HuH-7 (cell line): ENCODE data around the gene ATP5F1A.

Experiments used
- DNase-seq: peaks from one replicate; pipeline ENCODE4 v3.0.0; 2011; ENCODE audit warnings: low spot score

ATP5F1A gene

DNA sequence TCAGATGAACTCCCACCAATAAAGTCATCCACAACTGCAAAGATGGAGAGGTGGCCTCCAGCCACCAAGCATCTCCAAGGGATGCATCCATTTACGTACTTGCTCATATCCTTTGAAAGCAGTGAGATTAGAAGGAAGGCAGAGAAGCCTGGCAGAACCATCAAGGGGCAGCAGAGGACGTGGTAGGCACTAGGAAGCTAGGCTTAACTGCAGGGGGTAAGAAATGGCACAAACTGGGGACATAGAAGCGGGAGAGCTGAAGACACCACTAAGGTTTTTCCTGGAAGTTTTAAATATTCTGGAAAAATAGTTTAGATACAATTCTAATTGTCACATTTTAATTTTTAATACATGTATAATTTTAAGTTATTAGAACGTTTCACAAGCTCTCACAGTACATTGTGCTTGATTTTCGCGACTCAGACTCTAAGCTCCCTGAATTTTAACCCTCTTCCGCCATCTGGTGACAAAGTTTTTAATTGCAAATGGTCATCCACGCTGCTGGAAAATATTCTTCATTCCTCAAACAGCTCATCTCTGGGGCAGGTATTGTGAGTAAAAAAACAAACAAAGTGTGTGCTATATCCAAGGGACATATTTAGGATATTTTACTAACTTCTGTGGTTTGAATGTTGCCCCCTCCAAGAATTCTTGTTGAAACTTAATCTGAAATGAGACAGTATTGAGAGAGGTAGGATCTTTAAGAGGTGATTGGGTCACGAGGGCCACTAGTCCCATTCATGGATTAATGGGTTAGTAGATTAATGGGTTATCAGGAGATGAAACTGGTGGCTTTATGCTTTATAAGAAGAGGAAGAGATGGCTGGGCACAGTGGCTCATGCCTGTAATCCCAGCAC is 24.4 kb downstream of the ATP5F1A start:
- DNase-seq = peak; percentile 17

DNA sequence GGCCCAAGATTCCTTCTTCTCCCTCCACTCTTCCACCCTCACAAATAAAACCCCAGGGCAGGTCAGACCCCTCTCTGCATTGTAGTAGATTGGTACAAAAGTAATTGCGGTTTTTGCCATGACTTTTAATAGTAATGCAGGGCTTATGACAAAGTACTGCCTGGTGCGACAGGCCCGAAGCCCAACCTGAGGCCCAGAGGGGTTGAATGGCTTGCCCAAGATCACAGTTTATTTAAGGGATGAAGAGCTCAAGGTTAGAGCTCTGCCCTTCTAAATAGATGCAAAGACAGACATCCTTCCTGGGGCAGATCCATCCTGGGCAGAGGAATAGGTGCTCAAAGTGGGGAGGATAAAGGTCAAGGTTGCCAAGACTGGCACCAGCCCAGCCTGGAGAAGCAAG is 25.1 kb downstream of the ATP5F1A start:
- no peak for DNase-seq

GRCh38 chr18:46072376-46072867 is 25.7 kb downstream of the ATP5F1A start:
- DNase-seq = peak; percentile 12

- peak; percentile 39 for DNase-seq
These were observed 26.3 kb downstream of the ATP5F1A start, which contains the start of gene PSTPIP2 for GRCh38 chr18:46071653-46072375. Gene PSTPIP2 (minus strand): TSS chr18:46072260. CDS start chr18:46072188, 72 bp downstream.

GRCh38 chr18:46070815-46071652 is 27.1 kb downstream of the ATP5F1A start:
- no peak for DNase-seq

GRCh38 chr18:46070232-46070631 is 27.9 kb downstream of the ATP5F1A start:
- no peak for DNase-seq

- no peak for DNase-seq
These were observed 28.6 kb downstream of the ATP5F1A start for GRCh38 chr18:46069524-46069923.

GRCh38 chr18:46068763-46069162 is 29.3 kb downstream of the ATP5F1A start:
- no peak for DNase-seq

GRCh38 chr18:46067438-46068007 is 30.6 kb downstream of the ATP5F1A start:
- peak; percentile 25 for DNase-seq

GRCh38 chr18:46062781-46063180 is 35.3 kb downstream of the ATP5F1A start:
- no peak for DNase-seq

DNA sequence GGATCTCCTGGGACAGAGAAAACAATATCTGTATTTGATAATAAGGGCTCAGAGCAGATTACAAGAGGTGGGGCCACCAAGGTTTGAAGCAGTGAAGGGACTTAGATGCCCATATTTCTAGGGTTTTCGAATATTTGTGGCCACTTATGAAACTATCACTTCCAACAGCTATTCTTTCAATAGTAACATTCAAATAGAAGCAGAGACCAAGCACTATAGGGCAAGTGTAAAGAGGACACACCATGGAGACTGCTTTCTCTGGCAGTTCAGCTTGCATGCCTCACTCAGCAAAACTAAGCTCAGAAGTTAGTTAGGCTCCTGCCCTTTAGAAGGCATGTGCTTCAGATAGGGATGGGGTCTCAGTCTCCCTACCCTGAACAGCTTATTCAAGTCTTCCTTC is 36.3 kb downstream of the ATP5F1A start:
- DNase-seq = no peak

- DNase-seq = no peak
These were observed 36.7 kb downstream of the ATP5F1A start for GRCh38 chr18:46061387-46061786.

DNA sequence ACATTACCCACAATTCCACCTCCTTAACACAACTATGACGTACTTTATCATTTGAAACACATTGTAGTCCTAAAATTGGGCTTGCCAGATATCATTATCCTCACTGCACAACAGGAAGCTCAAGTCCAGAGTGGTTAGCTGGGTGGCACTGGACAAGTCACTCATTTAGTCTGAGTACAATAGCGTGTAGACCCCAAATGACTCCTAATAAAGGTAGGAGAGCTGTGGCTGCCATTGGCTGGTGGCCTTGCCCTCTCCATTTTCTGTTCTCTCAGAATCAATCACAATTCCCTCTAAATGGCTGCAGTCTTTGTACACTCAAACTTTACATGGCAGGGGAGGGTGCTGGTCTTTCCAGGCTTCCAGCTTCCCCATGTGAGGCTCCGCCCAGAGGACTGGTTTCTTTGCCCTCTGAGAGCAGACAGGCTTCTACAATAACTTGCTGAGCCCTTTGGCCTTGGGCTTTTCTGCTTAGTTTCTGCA is 37.7 kb downstream of the ATP5F1A start:
- DNase-seq = no peak

- no peak for DNase-seq
These were observed 42.3 kb downstream of the ATP5F1A start for GRCh38 chr18:46055838-46056230.

DNA sequence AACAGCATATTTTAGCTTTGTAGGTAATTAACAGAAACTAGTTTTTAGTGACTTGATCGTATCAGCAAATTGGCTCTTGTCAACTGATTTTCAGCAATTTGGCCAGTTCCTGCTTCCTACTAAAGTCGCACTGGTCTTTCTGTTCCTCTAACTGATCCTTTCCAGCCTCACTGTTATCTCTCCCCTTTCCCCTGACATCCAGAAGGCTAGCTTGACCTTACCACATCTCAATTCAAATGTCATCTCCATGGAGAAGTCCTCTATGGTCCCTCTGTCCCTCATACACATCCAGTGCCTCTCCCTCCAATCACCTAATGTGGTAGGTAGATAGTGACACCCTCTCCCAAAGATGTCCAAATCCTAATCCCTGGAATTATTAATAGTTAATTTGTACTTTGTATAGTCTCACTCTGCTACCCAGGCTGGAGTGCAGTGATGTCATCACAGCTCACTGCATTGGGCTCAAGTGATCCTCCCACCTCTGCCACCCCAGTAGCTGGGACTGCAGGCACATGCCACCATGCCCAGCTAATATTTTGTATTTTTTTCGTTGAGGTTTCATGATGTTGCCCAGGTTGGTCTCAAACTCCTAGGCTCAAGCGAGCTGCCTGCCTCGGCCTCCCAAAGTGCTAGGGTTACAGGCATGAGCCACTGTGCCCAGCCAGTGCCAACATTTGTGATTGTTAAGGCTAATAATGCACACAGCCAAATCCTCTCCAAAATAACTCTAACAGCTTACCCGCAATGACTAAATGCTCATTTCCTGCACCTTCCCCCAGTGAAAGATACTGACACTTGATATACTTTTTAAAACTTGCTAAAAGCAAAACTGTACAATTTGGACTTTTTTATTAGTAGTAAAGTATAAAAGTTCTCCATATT is 42.9 kb downstream of the ATP5F1A start:
- DNase-seq = no peak

GRCh38 chr18:46053368-46054095 is 44.6 kb downstream of the ATP5F1A start:
- no peak for DNase-seq

GRCh38 chr18:46051731-46052461 is 46.2 kb downstream of the ATP5F1A start:
- DNase-seq = peak; percentile 52

GRCh38 chr18:46050268-46050667 is 47.8 kb downstream of the ATP5F1A start:
- no peak for DNase-seq

DNA sequence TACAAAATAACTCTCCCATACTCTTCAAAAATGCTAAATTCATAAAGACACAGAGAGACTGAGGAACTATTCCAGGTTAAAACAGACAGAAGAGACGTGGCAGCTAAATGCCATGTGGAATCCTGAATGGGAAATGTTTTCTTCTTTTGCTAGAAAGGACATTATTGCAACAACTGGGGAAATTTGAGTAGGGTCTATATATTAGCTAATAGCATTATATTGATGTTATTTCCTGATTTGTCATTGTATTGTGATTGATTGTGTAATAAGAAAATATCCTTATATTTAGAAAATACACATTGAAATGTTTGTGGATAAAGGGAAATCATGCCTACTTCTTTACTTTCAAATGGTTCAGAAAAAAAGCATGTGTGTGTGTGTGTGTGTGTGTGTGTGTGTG is 49.5 kb downstream of the ATP5F1A start:
- no peak for DNase-seq
